OCI-LY1 (cell line): Measurements from ENCODE around the gene PCNX1.

Experiments
- EZH2 ChIP-seq: fragments of 200-600 bp; sonication (generic), shearing (Covaris generic); IDR thresholded peaks from 2 replicates; pipeline ENCODE4 v1.8.0; 2017; ENCODE audit warnings: borderline replicate concordance, mixed run types, mild to moderate bottlenecking, antibody characterized with exemption, low read length, moderate library complexity, mixed read lengths
- TF ChIP-seq, protein P1 (sequence below): fragments of 200-600 bp; sonication (generic), shearing (Covaris generic); IDR thresholded peaks from 2 replicates; pipeline ENCODE4 v1.5.1; 2017; ENCODE audit warnings: mild to moderate bottlenecking, antibody characterized with exemption, low read length, moderate library complexity, mixed read lengths

- TF ChIP-seq, protein P1, sequence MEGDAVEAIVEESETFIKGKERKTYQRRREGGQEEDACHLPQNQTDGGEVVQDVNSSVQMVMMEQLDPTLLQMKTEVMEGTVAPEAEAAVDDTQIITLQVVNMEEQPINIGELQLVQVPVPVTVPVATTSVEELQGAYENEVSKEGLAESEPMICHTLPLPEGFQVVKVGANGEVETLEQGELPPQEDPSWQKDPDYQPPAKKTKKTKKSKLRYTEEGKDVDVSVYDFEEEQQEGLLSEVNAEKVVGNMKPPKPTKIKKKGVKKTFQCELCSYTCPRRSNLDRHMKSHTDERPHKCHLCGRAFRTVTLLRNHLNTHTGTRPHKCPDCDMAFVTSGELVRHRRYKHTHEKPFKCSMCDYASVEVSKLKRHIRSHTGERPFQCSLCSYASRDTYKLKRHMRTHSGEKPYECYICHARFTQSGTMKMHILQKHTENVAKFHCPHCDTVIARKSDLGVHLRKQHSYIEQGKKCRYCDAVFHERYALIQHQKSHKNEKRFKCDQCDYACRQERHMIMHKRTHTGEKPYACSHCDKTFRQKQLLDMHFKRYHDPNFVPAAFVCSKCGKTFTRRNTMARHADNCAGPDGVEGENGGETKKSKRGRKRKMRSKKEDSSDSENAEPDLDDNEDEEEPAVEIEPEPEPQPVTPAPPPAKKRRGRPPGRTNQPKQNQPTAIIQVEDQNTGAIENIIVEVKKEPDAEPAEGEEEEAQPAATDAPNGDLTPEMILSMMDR = no peak
- no peak for TF ChIP-seq EZH2
Observed at GRCh38 chr14:70988452-70988851, 81.2 kb downstream of the PCNX1 start.
